NCI-H446 (cell line): ENCODE measurements around the gene CAPN7.
A peak's percentile ranks its signal among the peaks of the same experiment; 100 is the strongest.

Source experiments
- DNase-seq, 2 experiments: peaks; one replicate each; lab custom pipeline; 2025; lab: John Stamatoyannopoulos, UW

CAPN7 gene

DNA sequence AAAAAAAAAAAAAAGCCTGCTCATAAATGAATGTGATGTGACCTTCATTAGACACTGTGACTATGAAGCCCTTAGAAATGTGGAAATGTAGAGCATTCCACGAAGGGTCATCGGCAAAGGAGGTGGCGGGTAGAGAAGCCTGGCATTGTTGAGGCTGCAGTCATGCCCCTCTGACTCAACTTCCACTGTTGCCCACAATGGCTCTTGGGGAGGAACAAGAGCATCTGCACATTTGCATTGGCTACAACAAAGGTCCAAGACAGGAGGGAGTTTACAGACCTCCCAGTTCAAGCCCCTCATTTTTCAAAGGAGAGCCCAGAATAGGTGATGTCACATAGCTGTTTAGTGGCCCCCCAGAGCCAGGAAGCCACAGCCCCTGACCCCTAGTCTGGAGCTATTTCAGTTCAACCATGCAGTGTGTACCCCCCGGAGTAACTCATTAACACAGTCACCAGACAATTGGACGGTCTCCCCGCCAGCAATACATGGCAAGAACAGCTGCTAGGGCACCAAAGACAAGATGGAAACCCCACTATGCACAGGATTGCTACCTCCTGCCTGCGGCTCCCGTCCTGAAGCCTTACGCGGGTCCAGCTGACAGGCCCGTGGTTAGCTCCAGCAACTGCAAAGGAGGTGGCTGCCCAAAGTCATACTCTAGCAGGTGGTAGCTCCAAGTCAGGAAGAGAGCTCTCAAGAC lies 70.1 kb downstream of the CAPN7 start:
- DNase-seq = no peak

DNA sequence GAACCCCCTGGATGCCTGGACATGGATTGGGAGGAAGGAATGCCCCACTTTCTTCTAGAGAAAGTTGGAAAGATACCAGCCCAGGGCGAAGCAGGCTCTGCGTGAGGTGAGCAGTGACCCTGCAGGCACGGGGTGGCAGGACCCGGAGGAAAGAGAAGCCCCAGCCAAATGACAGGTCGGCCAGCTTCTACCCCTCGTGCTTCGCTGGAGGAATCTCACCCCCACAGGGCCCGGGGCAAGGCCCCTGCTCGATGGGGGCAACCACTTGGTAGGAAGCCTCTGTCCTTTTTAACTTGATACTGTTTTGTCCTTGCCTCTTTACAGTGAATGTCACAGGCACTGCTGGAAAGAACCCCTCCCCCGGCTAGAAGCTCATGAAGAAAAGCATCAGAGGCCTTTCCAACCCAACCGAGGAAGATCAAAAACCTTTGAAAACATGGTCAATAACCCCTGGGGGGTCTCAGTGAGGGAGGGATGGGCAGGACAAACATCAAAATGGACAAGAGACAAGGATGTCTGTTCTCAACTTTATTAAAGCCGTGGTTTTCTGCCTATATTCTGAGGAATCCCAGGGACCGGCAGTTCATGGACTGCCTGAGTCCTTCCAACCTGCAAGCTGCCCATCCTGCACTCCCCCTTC lies 71.9 kb downstream of the CAPN7 start:
- DNase-seq = no peak

DNA sequence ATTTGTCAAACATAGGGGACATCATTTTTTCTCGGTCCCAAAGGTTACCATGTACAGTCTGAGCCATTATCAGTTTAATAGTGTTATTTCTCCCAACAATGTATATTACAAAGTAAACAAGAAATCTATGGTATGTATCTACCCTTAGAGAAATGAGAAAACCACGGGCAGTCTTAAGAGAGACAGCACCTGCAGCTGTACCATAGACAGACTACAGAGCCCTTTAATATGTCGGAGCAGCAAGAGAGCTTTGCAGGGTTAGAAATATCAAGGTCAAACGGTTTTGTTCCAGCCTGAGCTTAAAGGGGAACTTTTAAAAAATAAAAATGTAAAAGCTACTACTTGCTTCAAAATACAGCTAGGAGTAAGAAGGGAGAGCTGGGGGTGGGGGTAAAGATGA lies 73.2 kb downstream of the CAPN7 start:
- DNase-seq = no peak

DNA sequence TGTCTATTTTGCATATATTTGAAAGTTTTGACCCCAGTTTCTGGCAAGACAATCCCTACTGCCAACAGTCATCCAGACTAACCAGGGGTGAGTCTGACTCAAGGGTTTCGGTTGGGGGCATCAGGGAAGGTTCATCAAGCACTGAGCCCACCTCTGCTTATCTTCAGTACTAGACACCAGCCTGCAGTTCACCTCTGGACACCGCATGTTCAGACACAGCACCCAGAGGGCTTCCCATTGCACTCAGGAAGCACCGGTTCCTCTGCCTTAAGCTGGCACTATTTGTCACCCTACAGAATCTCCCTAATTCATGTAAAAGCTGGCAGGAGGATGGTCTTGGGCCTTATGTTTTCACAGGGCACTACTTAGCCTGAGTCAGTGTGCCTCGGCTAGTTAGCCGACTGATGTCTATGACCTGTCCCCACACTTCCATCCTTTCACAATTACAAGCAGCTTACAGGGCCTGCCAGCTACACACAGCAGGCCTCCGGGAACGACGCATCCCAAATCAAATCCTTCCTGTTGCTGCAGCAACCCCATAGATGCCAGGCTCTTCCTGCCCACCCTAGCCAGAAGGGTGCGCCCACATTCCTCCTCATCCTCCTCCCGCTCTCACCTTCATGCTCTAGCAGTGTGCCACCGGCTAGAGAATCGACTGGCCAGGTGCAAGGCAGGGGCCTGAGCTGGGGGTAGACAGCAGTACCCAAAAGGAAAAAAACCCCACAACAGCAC lies 73.8 kb downstream of the CAPN7 start:
- DNase-seq = no peak

DNA sequence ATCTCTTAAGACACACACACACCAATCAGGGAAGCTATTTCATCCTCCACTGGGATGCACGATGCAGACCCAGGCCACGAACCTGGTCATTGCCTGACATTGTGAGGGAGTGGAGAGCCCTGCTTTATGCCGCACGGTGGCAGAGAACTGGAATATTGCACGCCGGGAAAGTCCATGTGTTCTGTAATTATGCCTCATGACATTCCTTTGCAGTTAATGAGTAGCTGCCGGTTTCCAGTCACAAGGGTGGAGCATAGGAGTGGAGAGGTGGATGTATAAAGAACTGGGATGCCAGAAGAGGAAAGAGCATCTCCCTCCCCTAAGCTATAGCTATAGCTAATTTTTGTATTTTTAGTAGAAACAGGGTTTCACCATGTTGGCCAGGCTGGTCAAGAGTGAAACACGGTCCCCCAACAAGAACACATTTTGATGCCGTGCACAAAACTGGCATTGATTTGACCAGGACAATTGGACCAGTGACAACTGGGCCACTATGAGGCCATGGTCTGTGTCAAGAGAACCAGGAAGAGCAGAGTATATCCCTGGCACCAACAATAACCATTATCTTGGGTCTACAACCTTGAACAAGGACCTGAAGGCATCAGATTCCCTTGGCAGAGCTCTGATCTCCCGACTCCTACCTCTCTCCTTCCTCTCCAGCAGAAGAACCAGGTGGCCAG lies 74.9 kb downstream of the CAPN7 start:
- DNase-seq = no peak

DNA sequence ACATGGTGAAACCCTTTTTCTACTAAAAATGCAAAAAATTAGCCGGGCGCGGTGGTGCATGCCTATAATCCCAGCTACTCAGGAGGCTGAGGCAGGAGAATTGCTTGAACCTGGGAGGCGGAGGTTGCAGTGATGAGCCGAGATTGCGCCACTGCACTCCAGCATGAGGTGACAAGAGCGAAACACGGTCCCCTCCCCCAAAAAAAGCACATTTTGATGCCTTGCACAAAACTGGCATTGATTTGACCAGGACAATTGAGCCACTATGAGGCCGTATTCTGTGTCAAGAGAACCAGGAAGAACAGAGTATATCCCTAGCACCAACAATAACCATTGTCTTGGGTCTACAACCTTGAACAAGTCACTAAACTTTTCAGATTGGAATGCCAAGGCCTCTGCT lies 75.8 kb downstream of the CAPN7 start:
- DNase-seq = no peak

DNA sequence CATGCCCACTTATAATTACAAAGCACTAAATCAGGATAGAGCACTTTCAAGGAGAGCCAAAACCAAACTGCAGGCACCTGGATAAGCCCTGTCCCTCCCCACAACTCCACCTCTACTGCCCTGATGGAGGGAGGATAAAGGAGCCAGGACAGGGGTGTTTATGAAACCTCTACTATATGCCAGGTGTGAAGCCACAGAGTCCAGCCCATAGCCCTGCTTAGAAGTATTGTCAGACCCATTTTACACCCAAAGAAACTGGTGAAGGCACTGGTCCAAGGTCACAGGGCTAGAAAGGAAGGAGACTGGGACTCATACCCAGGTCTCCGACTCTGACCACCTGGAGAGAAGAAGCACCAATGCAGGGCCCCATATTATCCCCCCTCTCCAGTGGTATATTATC lies 77.7 kb downstream of the CAPN7 start:
- no peak for DNase-seq

DNA sequence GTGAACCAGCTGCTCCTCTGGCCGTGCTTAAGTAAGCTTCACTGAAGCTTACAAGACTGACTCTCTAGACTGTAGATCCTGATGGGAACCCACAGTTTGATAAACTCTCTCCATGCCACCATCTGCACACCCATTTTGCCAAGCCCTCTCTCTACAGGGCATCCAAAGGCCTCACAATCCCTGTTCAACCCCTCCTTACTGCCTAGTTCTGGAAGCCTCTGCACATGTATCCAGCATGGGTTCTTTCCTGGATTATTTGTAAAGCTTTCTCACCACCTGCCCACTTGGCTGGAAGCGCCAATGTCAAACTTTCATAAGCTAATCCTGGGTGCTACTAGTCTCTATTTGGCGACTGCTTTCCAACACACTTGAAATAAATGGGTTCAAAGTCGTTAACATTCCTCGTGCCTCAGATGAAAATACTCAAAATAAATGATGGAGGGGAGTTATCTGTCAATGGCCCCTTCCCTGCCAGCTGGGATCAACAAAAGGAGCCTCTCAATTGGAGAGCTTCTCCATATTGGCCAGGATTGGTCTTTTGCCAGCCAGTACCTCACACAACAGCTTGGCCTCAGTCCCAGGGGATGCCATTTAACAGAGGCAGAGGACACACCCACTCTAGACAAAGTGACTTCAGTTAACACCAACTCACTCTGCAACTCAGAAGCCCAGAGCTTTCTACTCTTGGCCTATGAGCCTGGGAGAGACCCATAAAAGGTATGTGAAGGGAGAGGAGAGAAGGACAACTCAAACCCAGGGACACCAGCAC lies 78.3 kb downstream of the CAPN7 start:
- peak; percentile 89 to 98 for DNase-seq

DNA sequence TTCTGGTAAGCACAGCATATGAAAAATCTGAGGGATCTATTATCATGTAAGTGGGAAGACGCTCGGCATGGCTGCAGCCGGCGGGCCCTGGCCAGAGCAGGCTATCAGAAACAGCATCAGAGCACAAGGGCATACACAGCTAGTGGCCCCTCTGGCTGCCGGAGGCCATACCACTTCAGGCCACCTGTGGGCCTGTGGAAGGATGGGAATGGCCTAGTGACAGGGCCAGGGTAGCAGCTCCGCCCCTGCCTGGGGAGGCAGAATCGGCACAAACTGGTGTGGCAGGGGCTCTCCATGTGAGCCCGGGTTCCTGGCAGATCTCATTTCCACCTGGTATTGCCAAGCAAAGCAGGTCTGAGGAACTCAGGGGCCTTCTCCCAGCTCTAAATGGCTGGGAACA lies 80.0 kb downstream of the CAPN7 start:
- DNase-seq = no peak

DNA sequence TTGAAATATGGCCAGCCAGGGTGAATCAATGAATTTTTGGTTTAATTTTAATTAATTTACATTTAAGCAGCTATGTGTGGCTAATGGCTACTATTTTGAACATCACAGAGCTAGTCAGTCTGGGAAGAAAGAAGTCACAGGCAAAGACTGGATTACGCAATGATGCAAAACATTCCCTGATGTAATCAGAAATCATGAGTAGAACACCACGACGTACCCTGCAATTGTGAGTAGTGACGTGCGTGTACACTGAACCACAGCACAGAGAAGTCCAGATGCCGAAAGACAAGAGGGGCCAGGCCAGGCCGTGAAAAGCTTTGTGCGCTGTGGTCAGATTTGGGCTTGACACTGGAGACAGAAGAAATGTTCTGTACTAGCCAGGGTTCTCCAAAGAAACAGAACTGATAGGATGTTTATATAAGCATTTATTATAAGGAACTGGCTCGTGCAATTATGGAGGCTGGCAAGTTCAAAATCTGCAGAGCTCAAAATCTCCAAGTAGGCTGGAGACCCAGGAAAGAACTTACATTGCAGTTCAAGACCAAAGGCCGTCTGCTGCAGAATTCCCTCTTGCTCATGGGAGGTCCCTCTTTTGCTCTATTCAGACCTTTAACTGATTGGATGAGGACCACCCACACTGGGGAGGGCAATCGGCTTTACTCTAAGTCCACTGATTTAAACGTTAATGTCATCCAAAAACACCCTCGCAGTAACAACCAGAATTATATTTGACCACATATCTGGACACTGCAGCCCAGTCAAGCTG lies 81.7 kb downstream of the CAPN7 start:
- no peak for DNase-seq

DNA sequence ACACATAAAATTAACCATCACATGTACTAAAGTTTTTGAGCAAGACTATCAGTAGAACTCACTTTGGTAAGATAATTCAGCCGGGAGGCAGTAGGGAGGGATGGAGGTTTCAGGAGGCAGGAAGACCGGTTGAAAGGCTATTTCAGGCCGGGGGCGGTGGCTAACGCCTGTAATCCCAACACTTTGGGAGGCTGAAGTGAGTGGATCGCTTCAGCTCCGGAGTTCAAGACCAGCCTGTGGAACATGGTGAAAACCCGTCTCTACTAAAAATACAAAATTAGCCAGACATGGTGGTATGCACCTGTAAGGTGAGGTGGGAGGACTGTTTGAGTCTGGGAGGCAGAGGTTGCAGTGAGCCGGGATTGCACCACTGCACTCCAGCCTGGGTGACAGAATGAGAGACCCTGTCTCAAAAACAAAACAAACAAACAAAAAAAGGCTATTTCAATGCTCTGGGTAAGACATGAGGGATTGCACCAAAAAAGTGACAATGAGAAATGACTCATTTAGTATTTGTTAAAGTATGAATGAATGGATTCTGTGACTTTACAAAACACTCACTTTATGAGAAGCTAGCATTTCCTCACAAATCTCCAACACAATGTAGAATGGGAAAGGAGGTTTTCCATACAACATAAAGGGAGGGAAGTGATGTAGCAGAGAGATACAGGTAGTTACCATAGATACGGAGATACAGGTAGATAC lies 82.4 kb downstream of the CAPN7 start:
- no peak for DNase-seq

DNA sequence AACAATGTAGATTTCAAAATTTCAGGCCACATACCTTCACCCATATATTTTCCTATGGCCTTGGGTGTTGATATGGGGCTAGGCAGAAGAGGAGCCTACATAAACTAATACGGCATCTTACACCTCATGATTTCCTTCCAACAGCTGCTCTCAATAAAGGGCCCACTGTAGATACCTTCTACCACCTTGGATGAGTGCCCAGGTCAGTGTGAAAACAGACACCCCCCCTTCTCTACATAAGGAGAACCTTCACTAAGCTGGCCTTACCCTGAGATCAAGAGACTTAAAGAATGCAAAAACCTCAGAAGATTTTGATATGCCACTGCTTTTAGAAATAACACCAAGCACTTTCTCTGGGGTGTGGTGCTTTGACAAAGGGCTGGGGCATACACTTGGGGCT lies 83.6 kb downstream of the CAPN7 start:
- no peak for DNase-seq

DNA sequence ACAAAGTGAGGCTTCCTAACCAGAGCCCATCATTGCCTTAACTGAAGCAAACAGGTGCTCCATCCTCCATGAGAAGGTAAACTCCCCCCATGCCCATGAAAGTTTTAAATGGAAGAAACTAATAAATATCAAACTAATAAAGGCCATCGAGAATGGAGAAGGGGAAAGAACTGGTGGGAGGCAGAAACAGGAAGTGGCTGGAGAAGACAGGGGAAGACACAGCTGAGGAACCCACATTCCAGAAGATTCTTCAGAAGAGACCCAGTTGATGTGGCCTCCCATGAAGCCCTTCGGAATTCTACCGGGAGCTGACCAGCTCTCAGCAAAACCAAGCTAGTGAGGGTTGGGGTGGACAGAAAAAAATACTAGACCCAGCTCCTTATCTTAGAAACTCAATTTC lies 84.7 kb downstream of the CAPN7 start:
- no peak for DNase-seq

DNA sequence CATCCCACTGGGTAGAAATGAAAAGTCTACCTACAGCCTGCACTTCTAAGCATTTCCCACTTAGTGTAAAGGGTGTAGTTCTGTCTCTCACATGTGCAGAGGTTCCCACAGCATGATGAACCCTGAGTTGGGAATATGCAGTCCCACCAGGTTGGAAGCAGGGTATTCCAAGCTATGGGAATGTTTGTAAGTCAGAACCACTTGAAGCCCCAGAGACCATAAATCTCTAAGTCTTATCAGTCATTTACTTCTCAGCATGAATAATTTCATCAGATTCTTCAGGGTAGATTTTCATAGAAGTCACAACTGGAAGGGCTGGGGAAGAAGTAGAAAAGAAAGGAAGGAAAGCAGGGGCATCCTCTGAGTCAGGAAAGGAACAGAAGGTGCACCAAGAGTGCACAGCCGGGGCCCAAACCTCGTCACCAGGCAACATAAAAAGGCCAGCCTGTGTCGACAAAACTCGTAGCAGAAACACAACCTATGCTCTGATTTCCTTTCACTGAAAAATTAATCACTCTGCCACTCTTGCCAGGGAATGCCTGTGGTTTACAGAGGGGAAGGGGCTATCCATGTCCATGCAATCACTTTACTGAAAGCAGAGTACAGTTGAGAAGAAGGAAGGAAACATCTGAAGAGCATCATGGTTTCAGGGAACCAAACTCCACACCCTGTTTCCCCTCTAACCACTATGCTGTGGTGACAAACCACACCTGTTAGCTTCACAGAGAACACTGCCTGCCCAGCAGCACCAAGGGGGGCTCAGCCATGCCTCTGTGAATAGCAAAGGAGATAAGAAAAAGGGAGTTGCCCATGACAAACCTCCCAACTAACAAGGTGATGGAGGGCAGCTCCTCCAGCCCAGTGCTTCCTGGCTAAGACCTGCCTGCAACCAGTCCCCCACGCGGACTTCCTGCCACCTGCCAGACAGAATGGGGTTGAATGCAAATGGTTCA lies 85.8 kb downstream of the CAPN7 start:
- peak in 1 of 2 experiments; percentile 3 for DNase-seq

DNA sequence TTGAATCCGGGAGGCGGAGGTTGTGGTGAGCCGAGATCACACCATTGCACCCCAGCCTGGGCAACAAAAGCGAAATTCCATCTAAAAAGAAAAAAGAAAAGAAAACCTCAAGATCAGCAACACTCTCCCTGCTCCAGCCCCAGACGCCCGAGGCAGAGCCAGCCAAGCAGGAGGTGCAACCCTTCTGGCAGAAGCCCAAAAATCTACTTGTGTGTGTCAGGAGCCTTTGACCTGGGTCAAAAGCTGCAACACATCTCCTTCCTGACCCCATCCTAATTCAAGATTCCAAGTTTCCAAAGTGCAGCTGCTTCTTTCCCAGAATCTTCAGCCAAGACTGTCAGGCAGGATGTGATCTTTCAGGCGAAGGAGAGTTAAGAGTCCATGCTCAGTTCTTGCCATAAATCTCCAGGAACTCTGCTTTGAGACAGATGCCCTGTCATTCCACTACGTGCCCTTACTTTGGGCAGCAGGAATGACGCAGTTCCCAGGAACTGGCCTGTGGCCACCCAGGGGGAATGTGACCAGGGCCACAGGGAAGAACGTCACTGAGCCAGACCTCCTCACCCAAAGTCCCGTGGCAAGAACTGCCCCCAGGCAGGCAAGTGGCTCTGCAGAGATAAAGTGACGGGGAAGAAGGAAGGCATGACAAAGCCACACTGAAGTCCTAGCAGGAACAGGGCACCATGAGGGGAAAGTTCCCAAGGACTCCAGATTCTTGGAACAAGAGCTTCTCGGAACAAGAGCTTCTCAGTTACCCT lies 86.9 kb downstream of the CAPN7 start:
- no peak for DNase-seq

DNA sequence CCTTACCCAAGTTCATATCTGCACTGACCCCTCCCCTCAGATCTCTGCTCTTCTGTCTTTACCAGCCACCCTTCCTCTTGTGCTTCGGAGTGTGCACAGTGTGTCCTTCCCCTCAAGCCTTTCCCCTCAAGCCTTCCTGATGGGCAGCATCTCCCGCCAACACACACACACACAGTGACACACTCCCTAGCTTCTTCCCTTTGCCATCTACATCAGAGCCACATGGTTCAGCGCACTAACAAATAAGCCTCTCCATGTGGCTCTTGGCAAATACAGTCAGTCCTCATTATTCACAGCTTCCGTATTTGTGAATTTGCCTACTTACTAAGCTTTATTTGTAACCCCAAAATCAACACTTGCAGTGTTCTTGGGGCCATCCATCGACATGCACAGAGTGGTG lies 88.9 kb downstream of the CAPN7 start:
- peak; percentile 61 to 67 for DNase-seq

DNA sequence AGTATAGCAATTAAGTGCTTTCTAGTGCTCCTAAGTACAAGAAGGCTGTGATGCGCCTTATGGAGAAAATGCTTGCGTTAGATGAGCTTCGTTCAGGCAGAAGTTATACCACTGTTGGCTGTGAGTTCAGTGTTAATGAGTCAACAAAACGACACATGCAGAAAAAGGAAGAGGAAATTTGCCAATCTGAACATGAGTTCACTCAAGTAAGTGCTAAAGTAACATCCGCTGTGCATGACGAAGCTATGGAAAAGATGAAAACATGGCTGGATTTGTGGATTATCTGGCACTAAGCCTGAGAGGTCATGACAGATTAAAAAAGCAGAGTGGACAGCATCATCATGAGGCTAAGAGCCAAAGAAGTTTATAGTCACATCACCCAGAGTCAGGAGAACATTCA lies 89.5 kb downstream of the CAPN7 start:
- peak; percentile 69 to 87 for DNase-seq

DNA sequence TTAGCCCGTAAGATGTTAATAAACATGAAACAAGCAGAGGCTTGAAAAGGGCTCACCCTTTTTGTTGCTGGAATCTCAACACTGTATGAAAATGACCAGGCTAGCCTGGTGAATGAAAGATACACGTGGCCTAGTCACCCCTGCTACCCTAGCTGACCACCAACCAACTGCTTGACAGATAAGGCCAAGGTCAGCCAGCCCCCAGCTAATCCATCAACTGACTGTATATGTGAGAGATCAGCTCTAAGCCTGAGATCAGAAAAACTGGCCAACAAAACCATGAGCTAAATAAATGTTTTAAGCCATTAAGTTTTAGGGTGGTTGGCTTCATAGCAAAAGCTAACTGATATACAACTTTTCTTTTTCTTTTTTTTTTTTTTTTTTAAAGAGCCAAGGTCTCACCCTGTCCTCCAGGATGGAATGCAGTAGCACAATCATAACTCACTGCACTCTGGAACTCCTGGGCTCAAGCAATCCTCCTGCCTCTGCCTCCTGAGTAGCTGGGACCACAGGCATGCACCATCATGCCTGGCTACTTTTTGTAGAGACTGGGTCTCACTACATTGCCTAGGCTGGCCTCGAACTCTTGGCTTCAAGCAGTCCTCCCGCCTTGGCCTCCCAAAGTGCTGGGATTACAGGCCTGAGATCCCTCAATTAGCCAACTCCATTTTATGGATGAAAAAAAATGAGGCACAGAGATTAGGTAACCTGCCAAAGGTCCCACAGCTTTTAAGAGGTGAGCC lies 91.7 kb downstream of the CAPN7 start:
- no peak for DNase-seq
